ENCODE measurements around the gene DOCK8. TPM values are rescaled to one million over a fixed set of nuclear protein-coding genes. Genes with fewer than 3 reads are reported as not detected.

DOCK8 gene
- total RNA-seq, 1 donor from 2014 or later: 4.4 TPM

DNA sequence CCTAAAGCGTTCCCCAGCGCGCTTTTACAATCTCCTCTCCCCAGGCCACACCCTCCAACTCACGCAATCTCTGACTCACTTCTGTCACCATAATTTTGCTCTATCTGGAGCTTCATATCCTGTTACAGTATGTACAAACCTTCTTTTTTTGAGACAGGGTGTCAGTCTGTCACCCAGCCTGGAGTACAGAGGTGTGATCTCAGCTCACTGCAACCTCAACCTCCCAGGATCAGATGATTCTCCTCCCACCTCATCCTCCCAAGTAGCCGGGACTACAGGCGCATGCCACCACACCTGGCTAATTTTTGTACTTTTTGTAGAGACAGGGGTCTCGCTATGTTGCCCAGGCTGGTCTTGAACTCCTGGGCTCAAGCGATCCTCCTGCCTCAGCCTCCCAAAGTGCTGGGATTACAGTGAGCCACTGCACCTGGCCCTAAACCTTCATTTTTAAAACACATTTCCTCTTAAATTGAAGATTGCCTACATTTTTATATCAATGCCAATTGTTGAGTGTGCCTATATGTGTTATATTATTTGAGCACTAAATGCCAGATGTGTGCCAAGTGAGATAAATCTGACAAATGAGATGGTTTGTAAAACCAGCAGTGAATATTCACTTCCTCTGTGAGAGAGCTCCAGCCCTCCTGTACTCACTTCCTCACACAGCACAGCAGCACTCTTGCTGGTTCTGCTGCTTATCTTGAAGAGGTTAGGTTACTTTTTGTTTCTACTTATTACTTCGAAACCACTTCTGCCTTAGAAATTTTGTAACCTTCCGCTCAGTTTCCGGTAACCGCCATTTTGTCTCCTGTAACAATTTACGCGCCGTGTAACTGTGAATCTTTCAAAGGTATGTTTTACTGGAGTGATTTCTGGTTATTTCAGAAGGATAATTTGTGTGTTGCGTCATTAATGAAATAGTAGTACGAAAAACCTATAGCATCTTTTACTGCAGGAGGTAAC is 57.9 kb downstream of the DOCK8 start:
- Histone ChIP-seq H3K9ac (ENCODE audit: low read length) (no peak overlapping the region), H3K27ac (ENCODE audit: low read depth, low read length) (no peak overlapping the region), H3K9me3 (ENCODE audit: insufficient read depth, low read depth, low read length) (no peaks in the 10 kb centered on the region), H3K4me3 (ENCODE audit: insufficient read depth, low read depth, low read length) (no peak overlapping the region), H3K4me1 (ENCODE audit: insufficient read depth, low read length) (no peaks in the 10 kb centered on the region), H3K36me3 (ENCODE audit: insufficient read depth, low read length) (no peaks in the 10 kb centered on the region), H4K20me1 (ENCODE audit: insufficient read depth, low read length) (no peaks in the 10 kb centered on the region), H3K27me3 (ENCODE audit: insufficient read depth, low read length) (no peaks in the 10 kb centered on the region), H3K4me2 (ENCODE audit: low read length) (no peak overlapping the region), H3K79me2 (ENCODE audit: insufficient read depth, low read length) (no peaks in the 10 kb centered on the region), H2AFZ (ENCODE audit: low read depth, low read length) (no peak overlapping the region)
- Mint-ChIP-seq H3K4me1 (ENCODE audit: low read depth, unreplicated experiment) (no peaks in the 10 kb centered on the region), H3K27me3 (ENCODE audit: low read depth, unreplicated experiment) (no peaks in the 10 kb centered on the region), H3K27ac (ENCODE audit: unreplicated experiment) (no peak overlapping the region), H3K36me3 (ENCODE audit: low read depth, unreplicated experiment) (peaks cover 2% of the 10 kb centered on the region), H3K4me3 (ENCODE audit: unreplicated experiment) (no peak overlapping the region), H3K9me3 (ENCODE audit: unreplicated experiment) (no peaks in the 10 kb centered on the region)
- TF ChIP-seq EZH2 (IDR thresholded peaks at IDR 0.05; ENCODE audit: insufficient read depth, low read length): no peak
- TF ChIP-seq, protein P1, sequence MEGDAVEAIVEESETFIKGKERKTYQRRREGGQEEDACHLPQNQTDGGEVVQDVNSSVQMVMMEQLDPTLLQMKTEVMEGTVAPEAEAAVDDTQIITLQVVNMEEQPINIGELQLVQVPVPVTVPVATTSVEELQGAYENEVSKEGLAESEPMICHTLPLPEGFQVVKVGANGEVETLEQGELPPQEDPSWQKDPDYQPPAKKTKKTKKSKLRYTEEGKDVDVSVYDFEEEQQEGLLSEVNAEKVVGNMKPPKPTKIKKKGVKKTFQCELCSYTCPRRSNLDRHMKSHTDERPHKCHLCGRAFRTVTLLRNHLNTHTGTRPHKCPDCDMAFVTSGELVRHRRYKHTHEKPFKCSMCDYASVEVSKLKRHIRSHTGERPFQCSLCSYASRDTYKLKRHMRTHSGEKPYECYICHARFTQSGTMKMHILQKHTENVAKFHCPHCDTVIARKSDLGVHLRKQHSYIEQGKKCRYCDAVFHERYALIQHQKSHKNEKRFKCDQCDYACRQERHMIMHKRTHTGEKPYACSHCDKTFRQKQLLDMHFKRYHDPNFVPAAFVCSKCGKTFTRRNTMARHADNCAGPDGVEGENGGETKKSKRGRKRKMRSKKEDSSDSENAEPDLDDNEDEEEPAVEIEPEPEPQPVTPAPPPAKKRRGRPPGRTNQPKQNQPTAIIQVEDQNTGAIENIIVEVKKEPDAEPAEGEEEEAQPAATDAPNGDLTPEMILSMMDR (IDR thresholded peaks at IDR 0.05; ENCODE audit: insufficient read depth, low read depth, low read length): no peak
- DNase-seq (ENCODE audit: low read depth): no peak
- FAIRE-seq: no peak

DNA sequence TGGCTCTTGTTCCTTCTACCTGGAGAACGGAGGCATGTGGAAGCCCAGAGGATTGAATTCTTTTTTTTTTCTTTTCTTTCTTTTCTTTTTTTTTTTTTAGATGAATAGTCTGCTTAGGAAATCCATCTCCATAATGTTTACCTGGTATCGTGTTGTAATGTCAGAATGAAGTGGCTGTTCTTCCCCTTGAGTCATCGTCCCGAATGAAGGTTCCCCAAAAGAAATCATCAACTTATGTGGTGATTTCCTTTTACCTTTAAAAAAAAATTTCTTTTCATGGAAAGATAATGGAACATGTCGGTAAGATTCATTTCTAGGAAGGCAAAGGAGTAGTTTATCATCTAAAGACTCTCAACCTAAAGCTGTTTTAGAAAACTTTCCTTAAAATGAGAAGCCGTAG is 59.7 kb downstream of the DOCK8 start:
- no peaks in the 10 kb centered on the region for H3K9me3 Mint-ChIP-seq (ENCODE audit: unreplicated experiment)
- Histone ChIP-seq H3K9me3 (ENCODE audit: insufficient read depth, low read depth, low read length) (no peaks in the 10 kb centered on the region), H3K4me1 (ENCODE audit: insufficient read depth, low read length) (no peaks in the 10 kb centered on the region), H3K27ac (ENCODE audit: low read depth, low read length) (no peak overlapping the region), H3K27me3 (ENCODE audit: insufficient read depth, low read length) (no peaks in the 10 kb centered on the region), H3K4me2 (ENCODE audit: low read length) (no peak overlapping the region), H2AFZ (ENCODE audit: low read depth, low read length) (no peak overlapping the region), H3K4me3 (ENCODE audit: insufficient read depth, low read depth, low read length) (no peak overlapping the region), H3K79me2 (ENCODE audit: insufficient read depth, low read length) (no peaks in the 10 kb centered on the region), H3K36me3 (ENCODE audit: insufficient read depth, low read length) (no peaks in the 10 kb centered on the region), H4K20me1 (ENCODE audit: insufficient read depth, low read length) (no peaks in the 10 kb centered on the region), H3K9ac (ENCODE audit: low read length) (no peak overlapping the region)
- H3K36me3 Mint-ChIP-seq (ENCODE audit: low read depth, unreplicated experiment): peaks cover 2% of the 10 kb centered on the region
- FAIRE-seq: no peak
- H3K27ac Mint-ChIP-seq (ENCODE audit: unreplicated experiment): no peak overlapping the region
- no peak for DNase-seq (ENCODE audit: low read depth)
- no peak overlapping the region for H3K4me3 Mint-ChIP-seq (ENCODE audit: unreplicated experiment)
- H3K4me1 Mint-ChIP-seq (ENCODE audit: low read depth, unreplicated experiment): no peaks in the 10 kb centered on the region
- H3K27me3 Mint-ChIP-seq (ENCODE audit: low read depth, unreplicated experiment): no peaks in the 10 kb centered on the region
- TF ChIP-seq, protein P1 (IDR thresholded peaks at IDR 0.05; ENCODE audit: insufficient read depth, low read depth, low read length): no peak
- TF ChIP-seq EZH2 (IDR thresholded peaks at IDR 0.05; ENCODE audit: insufficient read depth, low read length): no peak
